H1 (cell line): ENCODE data around the gene BBS7. TPM values are rescaled to one million over a fixed set of nuclear protein-coding genes. Genes with fewer than 3 reads are reported as not detected.

Experiments
- BCL11A ChIP-seq, 2 experiments: IDR thresholded peaks; one replicate each; pipeline ENCODE4 v1.6.1; 2011; ENCODE audit warnings: low read depth in 2 of 2, low read length in 2 of 2, mild to moderate bottlenecking in 2 of 2
- BRCA1 ChIP-seq: IDR thresholded peaks from 2 replicates; pipeline ENCODE4 v1.6.1; 2012; ENCODE audit warnings: low read depth, low read length, improper control_type of control experiment
- CBX5 ChIP-seq: fragments of 300-800, 300-1000 bp; sonication (generic); IDR thresholded peaks from 2 replicates; pipeline ENCODE4 v1.7.1; 2016; ENCODE audit warnings: antibody characterized with exemption, low read length, low read depth
- CHD2 ChIP-seq: IDR thresholded peaks from 2 replicates; pipeline ENCODE4 v1.6.1; 2012; ENCODE audit warnings: low read length, improper control_type of control experiment
- CTBP2 ChIP-seq: IDR thresholded peaks from 2 replicates; pipeline ENCODE4 v1.7.0; 2011; ENCODE audit warnings: borderline replicate concordance, mild to moderate bottlenecking, moderate library complexity, mixed read lengths, low read length; ENCODE audit not compliant: insufficient read depth, insufficient read length
- EP300 ChIP-seq, 2 experiments: IDR thresholded peaks; 1 replicate in 1 of 2; 2 replicates in 1 of 2; pipeline ENCODE4 v1.6.1; 2011 to 2012; ENCODE audit warnings: low read depth in 2 of 2, low read length in 2 of 2, mild to moderate bottlenecking in 2 of 2, borderline replicate concordance in 1 of 2, inconsistent platforms in 1 of 2, moderate library complexity in 1 of 2
- GABPA ChIP-seq: IDR thresholded peaks from 2 replicates; pipeline ENCODE4 v1.6.1; 2011; ENCODE audit warnings: mild to moderate bottlenecking, low read length, moderate library complexity, borderline replicate concordance; ENCODE audit not compliant: insufficient read depth
- GTF2F1 ChIP-seq: IDR thresholded peaks from 2 replicates; pipeline ENCODE4 v1.6.1; 2012; ENCODE audit warnings: low read depth, low read length, improper control_type of control experiment, borderline replicate concordance
- HDAC2 ChIP-seq, 2 experiments: fragments of 300-600 bp in 1 of 2; sonication (generic) in 1 of 2; IDR thresholded peaks; 2 replicates each; pipeline ENCODE4 v1.6.1; 2011 to 2012; ENCODE audit warnings: low read depth in 2 of 2, low read length in 2 of 2, mild to moderate bottlenecking in 2 of 2, moderate library complexity in 2 of 2, borderline replicate concordance in 1 of 2, inconsistent platforms in 1 of 2
- KDM1A ChIP-seq: fragments of 200-600, 300-600 bp; sonication (generic); IDR thresholded peaks from 2 replicates; pipeline ENCODE4 v1.7.1; 2016; ENCODE audit warnings: mild to moderate bottlenecking, low read length, borderline replicate concordance
- KDM5A ChIP-seq: fragments of 200-600 bp; IDR thresholded peaks from 2 replicates; pipeline ENCODE4 v1.7.1; 2012; ENCODE audit warnings: mild to moderate bottlenecking, low read length, inconsistent platforms, mixed read lengths
- MAFK ChIP-seq: IDR thresholded peaks from 2 replicates; pipeline ENCODE4 v1.6.1; 2012; ENCODE audit warnings: low read depth, mild to moderate bottlenecking, improper control_type of control experiment, low read length
- NRF1 ChIP-seq: IDR thresholded peaks from 2 replicates; pipeline ENCODE4 v1.6.1; 2011; ENCODE audit warnings: mild to moderate bottlenecking, low read depth, low read length, improper control_type of control experiment
- POLR2A ChIP-seq, 2 experiments: IDR thresholded peaks; 1 replicate in 1 of 2; 2 replicates in 1 of 2; pipeline ENCODE4 v1.6.1; 2011; ENCODE audit warnings: low read depth in 2 of 2, low read length in 2 of 2, mild to moderate bottlenecking in 2 of 2; ENCODE audit errors: control extremely low read depth in 1 of 2
- POLR2AphosphoS5 ChIP-seq: IDR thresholded peaks from 2 replicates; pipeline ENCODE4 v1.6.1; 2011; ENCODE audit warnings: low read depth, low read length
- RBBP5 ChIP-seq: IDR thresholded peaks from 2 replicates; pipeline ENCODE4 v1.7.1; 2012; ENCODE audit warnings: low read depth, mild to moderate bottlenecking, inconsistent platforms, low read length, moderate library complexity, borderline replicate concordance
- RXRA ChIP-seq: IDR thresholded peaks from 2 replicates; pipeline ENCODE4 v1.6.1; 2011; ENCODE audit warnings: low read depth, mild to moderate bottlenecking, low read length, moderate library complexity; ENCODE audit not compliant: insufficient read depth
- SIN3A ChIP-seq, 2 experiments: IDR thresholded peaks in 1 of 2; conservative IDR thresholded peaks in 1 of 2; 2 replicates each; pipeline ENCODE4 v1.6.1; 2011 to 2012; ENCODE audit warnings: low read length in 2 of 2, improper control_type of control experiment in 1 of 2, low read depth in 1 of 2, mild to moderate bottlenecking in 1 of 2
- SP1 ChIP-seq: IDR thresholded peaks from 2 replicates; pipeline ENCODE4 v1.6.1; 2011; ENCODE audit warnings: low read depth, low read length
- SP4 ChIP-seq: IDR thresholded peaks from 2 replicates; pipeline ENCODE4 v1.6.1; 2012; ENCODE audit warnings: low read length, inconsistent platforms
- TBP ChIP-seq: IDR thresholded peaks from 2 replicates; pipeline ENCODE4 v1.6.1; 2011; ENCODE audit warnings: low read depth, low read length, improper control_type of control experiment
- YY1 ChIP-seq: IDR thresholded peaks from 2 replicates; pipeline ENCODE4 v1.6.1; 2011; ENCODE audit warnings: low read depth, mild to moderate bottlenecking, low read length
- polyA plus RNA-seq, 7 experiments: library from polyadenylated mRNA; depleted of rRNA in 3 of 7; stranded (reverse) in 5 of 7; unstranded in 2 of 7; fragments of >200 nt in 5 of 7; fragments of 200-250 nt in 2 of 7; gene quantifications; 1 replicate in 5 of 7; 2 replicates in 1 of 7; 4 replicates in 1 of 7; pipeline versions ENCODE4 v1.2.1 to v1.2.3, GENCODE V29; 2011 to 2013; ENCODE audit warnings: missing spikeins in 2 of 7, mixed read lengths in 2 of 7
- total RNA-seq: library from RNA; stranded (reverse); fragmentation: NEBNext Ultra II Directional; extraction: Animal tissue kit (Norgen Biotek cat#: 25700); gene quantifications from 2 replicates; pipeline ENCODE4 v1.2.1, GENCODE V29; 2021
- TF ChIP-seq, protein P1 (sequence below): IDR thresholded peaks from 2 replicates; pipeline ENCODE4 v1.6.1; 2012; ENCODE audit warnings: inconsistent platforms

Gene BBS7
- total and polyA plus RNA-seq, 2 of the 8 experiments (the other 6 are each of a cell fraction or from before 2014, with no cell fraction given): 16.6 to 21.5 TPM

DNA sequence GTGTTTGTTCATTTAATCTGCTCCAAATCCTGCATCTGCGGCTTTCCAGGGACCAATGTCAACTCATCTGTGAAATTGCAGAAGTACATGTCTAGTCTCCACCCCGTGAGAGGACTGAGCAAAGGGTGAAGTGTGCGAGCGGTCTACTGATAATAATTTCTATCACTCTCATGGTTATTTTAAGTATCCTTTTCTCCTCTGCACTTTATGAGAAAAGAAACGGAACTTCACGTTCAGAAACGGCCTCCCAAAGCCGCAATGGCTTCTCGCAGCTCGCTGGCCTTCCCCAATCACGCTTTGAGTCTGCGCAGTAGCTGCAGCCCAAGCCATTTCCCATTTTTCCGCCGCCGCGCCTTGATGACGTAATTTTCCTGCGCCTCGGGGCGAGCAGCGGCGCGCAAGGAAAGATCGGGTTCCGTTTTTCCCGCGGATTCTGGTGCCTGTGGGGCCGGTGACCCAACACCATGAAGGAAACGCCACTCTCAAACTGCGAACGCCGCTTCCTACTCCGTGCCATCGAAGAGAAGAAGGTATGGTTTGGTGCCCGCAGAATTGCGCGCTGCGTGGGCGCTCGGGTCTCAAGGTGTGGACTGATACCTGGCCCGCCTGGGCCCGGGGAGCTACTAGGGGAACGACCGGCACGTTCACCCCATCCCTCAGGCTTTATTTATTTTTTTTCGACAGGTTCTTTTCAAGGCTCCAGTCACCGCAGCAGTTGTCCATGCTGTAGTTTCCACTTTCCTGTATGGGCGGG, 69.1 kb downstream of the BBS7 start, which contains the start of gene EXOSC9 (continued):
- TF ChIP-seq HDAC2 (IDR thresholded peaks at IDR 0.05; ENCODE audit: borderline replicate concordance in 1 of 2, low read depth in 2 of 2, low read length in 2 of 2): peak; percentile 34 to 89; a peak in 2 of 4 replicates
- no peak; the same call in 1 of the 2 replicates for TF ChIP-seq GTF2F1
- peak; percentile 48 for TF ChIP-seq CTBP2
- peak in 1 of 2 experiments; percentile 82; a peak in 1 of 3 replicates for TF ChIP-seq EP300 (IDR thresholded peaks at IDR 0.05; ENCODE audit: borderline replicate concordance in 1 of 2, low read depth in 2 of 2, low read length in 2 of 2)
- no peak for TF ChIP-seq GABPA
- no peak for TF ChIP-seq KDM1A
- TF ChIP-seq CHD2: peak; percentile 58; the same call in 1 of the 2 replicates
- no peak for TF ChIP-seq SP1
- TF ChIP-seq KDM5A: peak; percentile 86
- TF ChIP-seq, protein P1, sequence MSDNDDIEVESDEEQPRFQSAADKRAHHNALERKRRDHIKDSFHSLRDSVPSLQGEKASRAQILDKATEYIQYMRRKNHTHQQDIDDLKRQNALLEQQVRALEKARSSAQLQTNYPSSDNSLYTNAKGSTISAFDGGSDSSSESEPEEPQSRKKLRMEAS: peak; percentile 87
- TF ChIP-seq RXRA: no peak
- peak; percentile 11; the same call in 1 of the 2 replicates for TF ChIP-seq BRCA1
- TF ChIP-seq TBP: peak; percentile 95
- TF ChIP-seq NRF1: peak; percentile 52
- TF ChIP-seq SIN3A (conservative IDR thresholded peaks at IDR 0.05 in 1 of 2, IDR thresholded peaks at IDR 0.05 in 1 of 2; ENCODE audit: low read depth in 1 of 2, low read length in 2 of 2): peak in 1 of 2 experiments; percentile 43; a peak in 1 of 4 replicates
- TF ChIP-seq POLR2AphosphoS5: peak; percentile 95
- peak; percentile 94 for TF ChIP-seq RBBP5
- TF ChIP-seq YY1: peak; percentile 96
- TF ChIP-seq BCL11A (IDR thresholded peaks at IDR 0.05; ENCODE audit: low read depth in 2 of 2, low read length in 2 of 2): no peak
- TF ChIP-seq CBX5: no peak
- no peak for TF ChIP-seq MAFK
- TF ChIP-seq POLR2A (IDR thresholded peaks at IDR 0.05; ENCODE audit: control extremely low read depth in 1 of 2, low read depth in 2 of 2, low read length in 2 of 2): peak; percentile 91 to 96
- peak; percentile 81; the same call in 1 of the 2 replicates for TF ChIP-seq SP4
